Stimulated activated CD8-positive, alpha-beta memory T cell treated with anti-CD3 and anti-CD28 coated beads, Interleukin-4, amount 100 ng/mL, for 1 hour (primary cell): Measurements from ENCODE around the gene MINDY2.
"Not testable (repeated sequence)": the region's sequence is repeated elsewhere in the genome, so short reads cannot be mapped to it uniquely, and the experiment has no call there.

Source experiments
- DNase-seq, 2 donors: peaks; one replicate each; pipeline ENCODE4 v3.0.0-alpha.2; 2020; ENCODE audit warnings: low read depth in 2 of 2, low spot score in 1 of 2

Gene MINDY2

GRCh38 chr15:58749532-58750337 is 21.4 kb upstream of the MINDY2 start, which contains the start of gene ADAM10:
ADAM10 (minus strand) TSS chr15:58749707; CDS start chr15:58749534, 173 bp downstream.
- peak; percentile 93 to 95 for DNase-seq

DNA sequence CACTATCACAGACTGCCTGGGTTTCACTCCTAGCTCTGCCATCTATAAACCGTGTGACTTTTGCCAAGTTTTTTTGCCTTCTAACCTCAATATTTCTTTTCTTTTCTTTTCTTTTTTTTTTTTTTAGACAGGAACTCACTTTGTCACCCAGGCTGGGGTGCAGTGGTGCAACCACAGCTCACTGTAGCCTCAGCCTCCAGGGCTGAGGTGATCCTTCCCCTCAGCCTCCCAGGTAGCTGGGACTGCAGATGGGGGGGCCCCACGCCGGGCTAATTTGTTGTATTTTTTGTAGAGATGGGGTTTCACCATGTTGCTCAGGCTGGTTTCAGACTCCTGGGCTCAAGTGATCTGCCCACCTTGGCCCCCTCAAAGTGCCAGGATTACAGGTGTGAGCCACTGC is 18.4 kb upstream of the MINDY2 start:
- no peak for DNase-seq

GRCh38 chr15:58755350-58755749 is 15.8 kb upstream of the MINDY2 start:
- no peak for DNase-seq

DNA sequence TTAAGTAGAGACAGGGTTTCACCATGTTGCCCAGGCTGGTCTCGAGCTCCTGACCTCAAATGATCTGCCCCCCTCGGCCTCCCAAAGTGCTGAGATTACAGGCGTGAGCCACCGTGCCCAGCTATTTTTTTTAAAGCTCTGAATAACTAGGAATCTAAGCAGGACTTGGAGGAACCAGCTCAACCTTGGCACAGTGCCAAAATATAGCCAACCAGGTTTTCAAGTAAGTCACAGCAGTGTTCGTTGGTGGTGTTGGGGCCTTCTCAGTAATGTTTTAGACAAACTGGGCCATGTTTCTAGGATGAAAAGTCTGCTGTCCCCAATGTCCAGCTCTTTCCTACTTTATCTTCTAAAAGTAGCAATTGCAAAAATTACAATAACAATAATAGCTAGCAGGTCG is 15.1 kb upstream of the MINDY2 start:
- no peak for DNase-seq

DNA sequence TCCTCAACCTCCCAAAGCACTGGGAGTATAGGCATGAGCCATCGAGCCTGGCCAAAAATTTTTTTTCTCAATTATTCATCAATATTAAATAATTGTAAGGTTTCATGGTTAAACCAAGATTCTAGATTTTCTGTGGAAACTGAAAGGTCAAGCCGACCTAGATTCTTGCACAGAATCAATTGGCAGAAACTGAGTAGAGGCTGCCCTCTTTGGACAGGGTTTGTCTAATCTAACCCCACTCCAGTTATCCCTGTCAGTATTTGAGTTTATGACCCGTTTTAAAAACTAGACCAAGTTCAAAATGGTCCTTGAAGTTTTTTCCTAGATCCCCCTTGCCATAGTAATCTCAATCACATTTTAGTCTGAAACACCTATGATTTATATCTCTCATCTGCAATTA is 13.0 kb upstream of the MINDY2 start:
- DNase-seq: no peak

- DNase-seq: no peak
Observed at GRCh38 chr15:58760385-58761009, 10.6 kb upstream of the MINDY2 start.

- no peak for DNase-seq
Observed at GRCh38 chr15:58761010-58761388, 10.1 kb upstream of the MINDY2 start.

DNA sequence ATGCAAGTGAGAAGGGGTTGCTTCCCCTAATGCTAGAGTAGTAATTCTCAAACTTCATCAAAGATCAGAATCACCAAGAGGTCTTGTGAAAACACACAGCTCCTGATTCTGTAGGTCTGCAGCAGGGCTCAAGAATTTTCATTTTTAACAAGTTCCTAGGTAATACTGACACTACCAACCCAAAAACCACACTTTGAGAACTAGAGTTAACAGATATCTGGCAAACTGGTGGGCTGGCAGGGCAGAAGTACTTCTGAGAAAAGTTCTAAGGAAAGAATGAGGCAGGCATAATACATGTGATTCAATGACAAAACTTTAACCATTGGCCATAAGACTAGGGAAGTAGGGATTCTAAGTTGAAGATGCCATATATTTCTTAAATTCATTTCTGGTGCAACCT is 8.8 kb upstream of the MINDY2 start:
- no peak for DNase-seq

DNA sequence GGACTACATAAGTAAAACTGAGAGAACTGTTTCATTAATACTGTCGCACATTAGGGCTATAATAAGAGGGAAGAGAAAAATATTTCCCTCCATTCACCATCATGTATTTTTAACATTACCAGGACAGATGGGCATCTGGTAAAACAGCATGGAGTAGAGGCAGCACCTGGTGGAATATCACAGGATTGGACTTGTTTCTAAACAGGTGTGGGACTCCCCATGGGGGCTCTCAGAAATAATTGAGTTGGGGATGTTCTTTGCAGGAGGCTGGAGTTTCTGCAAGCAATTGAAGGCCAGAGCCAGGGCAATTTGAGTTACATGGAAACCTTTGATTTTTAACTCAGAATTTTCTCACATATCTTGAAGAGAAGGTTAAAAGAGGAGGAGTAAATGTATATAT is 8.4 kb upstream of the MINDY2 start:
- DNase-seq: no peak

DNA sequence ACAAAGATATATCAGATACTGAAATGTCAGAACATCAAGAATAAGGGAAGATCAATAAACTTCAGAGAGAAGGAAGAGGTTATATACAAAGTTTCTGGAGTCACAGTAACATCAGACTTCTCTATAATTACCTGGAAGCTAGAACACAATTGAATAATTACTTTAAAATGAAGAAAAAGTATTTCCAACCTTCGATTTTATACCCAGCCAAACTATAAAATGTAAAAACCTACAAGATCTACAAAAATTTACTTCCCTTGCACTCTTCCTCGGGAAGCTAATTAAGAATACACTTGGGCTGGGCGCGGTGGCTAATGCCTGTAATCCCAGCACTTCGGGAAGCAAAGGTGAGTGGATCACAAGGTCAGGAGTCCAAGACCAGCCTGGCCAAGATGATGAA is 6.6 kb upstream of the MINDY2 start:
- no peak for DNase-seq

GRCh38 chr15:58766290-58766689 is 4.8 kb upstream of the MINDY2 start:
- no peak for DNase-seq

GRCh38 chr15:58768601-58769004 is 2.5 kb upstream of the MINDY2 start:
- not testable (repeated sequence) for DNase-seq

DNA sequence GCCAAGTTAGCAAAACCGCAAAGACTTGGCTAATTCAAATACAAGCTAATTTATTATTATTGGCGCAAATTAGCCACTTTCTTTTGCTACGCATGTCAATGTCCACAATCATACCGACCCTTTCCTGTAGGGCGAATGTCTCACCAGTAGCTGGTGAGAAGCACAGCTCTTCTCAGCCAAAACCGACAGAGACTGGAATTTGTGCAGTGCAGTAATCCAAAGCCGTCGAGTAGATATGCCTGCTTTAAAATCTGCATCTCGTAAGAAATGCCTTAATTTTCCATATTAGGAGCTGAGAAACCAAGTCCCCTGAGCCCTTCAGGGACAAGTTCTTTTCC is 614 bp upstream of the MINDY2 start:
- DNase-seq: peak in 1 of 2 donors; percentile 7

GRCh38 chr15:58771621-58772250 is 634 bp downstream of the MINDY2 start:
- DNase-seq: no peak

DNA sequence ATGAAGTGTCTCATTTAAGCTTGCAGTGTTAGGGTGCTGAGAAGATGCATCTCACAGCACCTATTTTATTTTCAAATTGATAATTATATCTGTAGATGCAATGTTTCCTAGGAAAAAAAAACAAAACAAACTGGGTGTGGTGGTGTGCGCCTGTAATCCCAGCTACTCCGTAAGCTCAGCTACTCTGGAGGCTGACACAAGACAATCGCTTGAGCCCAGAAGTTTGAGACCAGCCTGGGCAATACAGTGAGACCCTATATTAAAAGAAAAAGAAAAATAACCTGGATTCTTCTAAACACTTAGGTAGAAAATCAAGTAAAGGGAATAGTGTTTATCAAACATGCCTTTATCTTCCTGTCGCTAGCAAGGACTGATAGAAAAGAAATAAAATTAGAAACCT is 1.9 kb downstream of the MINDY2 start:
- no peak for DNase-seq

DNA sequence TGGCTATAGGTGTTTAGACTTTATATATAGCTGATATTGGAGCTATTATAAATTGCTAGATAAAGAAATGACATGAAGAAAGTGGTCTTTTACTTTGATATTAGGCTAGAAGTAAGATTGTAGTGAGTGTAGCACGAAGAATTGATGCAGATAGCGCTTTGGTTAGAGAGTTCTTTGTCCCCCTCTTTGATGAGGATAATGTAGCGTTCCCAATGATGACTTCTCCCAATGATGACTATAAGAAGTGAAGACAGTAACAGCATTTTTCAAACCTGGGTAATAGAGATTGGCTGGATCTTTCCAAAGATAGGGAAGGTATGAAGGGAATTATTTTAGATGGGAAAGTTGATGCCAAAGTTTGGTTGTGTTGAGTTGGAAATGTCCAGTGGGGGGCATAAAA is 4.3 kb downstream of the MINDY2 start:
- no peak for DNase-seq

GRCh38 chr15:58777107-58777506 is 6.0 kb downstream of the MINDY2 start:
- DNase-seq: no peak

- no peak for DNase-seq
Observed at GRCh38 chr15:58779554-58779953, 8.5 kb downstream of the MINDY2 start.

GRCh38 chr15:58785355-58785754 is 14.3 kb downstream of the MINDY2 start:
- DNase-seq: no peak

DNA sequence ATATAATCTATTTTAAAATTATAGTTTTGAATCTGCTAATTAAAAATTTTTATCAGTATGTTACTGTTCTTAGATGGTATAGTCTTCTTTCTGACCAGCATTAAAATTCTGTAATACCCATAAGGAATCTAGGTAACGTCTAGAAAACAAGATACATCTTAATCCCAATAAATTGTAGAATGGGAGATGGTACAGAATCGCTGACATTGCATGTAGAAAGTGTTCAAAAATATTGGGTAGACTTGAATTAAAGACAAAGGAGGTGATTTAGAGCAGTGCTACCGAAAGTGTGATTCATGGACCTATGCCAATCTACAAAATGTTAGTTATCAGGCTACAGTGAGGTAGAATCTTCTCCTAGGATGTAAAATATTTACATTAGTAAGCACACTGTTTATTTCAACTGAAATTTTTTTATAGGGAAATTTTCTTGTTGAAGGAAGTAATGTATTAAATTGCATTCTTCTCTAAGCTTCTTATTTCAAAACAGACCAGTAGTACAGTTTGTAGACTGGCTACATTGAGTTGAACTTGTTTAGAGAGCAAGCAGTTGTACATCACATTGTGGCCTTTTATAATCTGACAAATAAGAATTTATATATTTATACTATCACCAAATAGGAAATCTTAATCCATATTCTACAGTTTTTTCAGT is 17.1 kb downstream of the MINDY2 start:
- DNase-seq: no peak

DNA sequence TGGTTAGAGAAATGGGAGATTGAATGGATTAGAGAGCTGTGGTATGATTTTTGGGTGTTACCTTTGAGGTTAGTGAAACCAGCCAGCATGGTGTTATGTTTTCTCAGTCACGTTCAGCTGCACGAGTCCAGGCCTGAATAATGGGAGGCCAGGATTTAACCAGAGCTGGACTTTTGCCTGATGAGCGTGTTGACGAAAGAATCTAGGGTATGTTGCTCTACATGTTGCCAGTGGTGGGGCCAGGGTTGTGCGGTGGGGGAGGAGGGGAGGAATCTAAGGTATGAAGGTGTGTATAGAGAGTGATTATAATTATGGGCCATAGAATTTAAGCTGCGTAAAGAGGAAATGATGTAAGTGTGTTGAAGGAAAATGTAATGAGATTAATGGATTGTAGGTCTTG is 22.8 kb downstream of the MINDY2 start:
- DNase-seq: no peak

- no peak for DNase-seq
Observed at GRCh38 chr15:58795825-58796224, 24.7 kb downstream of the MINDY2 start.
